Panc1 (cell line): ENCODE data around the gene SLC35E2B.
"Not testable (repeated sequence)": the region's sequence is repeated elsewhere in the genome, so short reads cannot be mapped to it uniquely, and the experiment has no call there.

Experiments
- CTCF ChIP-seq: fragments of 450-650 bp; IDR thresholded peaks from 2 replicates; pipeline ENCODE4 v1.5.1; 2017; ENCODE audit warnings: mild to moderate bottlenecking
- POLR2AphosphoS5 ChIP-seq: IDR thresholded peaks from 2 replicates; pipeline ENCODE4 v1.6.1; 2012; ENCODE audit warnings: mild to moderate bottlenecking, low read depth, low read length, moderate library complexity
- REST ChIP-seq, 2 experiments: IDR thresholded peaks; 2 replicates each; pipeline ENCODE4 v1.6.1; 2011 to 2012; ENCODE audit warnings: low read depth in 2 of 2, control low read depth in 1 of 2, low read length in 1 of 2, mild to moderate bottlenecking in 1 of 2, moderate library complexity in 1 of 2; ENCODE audit not compliant: insufficient read depth in 1 of 2
- TCF7L2 ChIP-seq: IDR thresholded peaks from 2 replicates; pipeline ENCODE4 v1.6.1; 2011; ENCODE audit warnings: mild to moderate bottlenecking, low read depth, low read length, inconsistent platforms

- not testable (repeated sequence) for TF ChIP-seq TCF7L2; CTCF; POLR2AphosphoS5; REST (IDR thresholded peaks at IDR 0.05; ENCODE audit: insufficient read depth in 1 of 2, low read depth in 2 of 2, low read length in 1 of 2)
Measured at GRCh38 chr1:1675218-1675617, 17.4 kb downstream of the SLC35E2B start.
